NT2/D1 (cell line): ENCODE results near the gene VAV3.

Experiments
- DNase-seq: peaks from one replicate; pipeline ENCODE4 v3.0.0-alpha.2; 2011; ENCODE audit warnings: low read depth, low spot score
- H3K27me3 ChIP-seq: 2 replicates; pipeline ENCODE4 v1.6.0; 2011; ENCODE audit warnings: mild to moderate bottlenecking; ENCODE audit not compliant: insufficient read length, insufficient read depth
- H3K36me3 ChIP-seq: 2 replicates; pipeline ENCODE4 v1.6.1; 2011; ENCODE audit warnings: mild to moderate bottlenecking, low read length, mixed read lengths; ENCODE audit not compliant: insufficient read depth, insufficient read length
- H3K4me1 ChIP-seq: 2 replicates; pipeline ENCODE4 v1.5.1; 2011; ENCODE audit not compliant: insufficient read depth, insufficient read length
- H3K4me3 ChIP-seq: 2 replicates; pipeline ENCODE4 v1.5.1; 2011; ENCODE audit warnings: low read depth; ENCODE audit not compliant: insufficient read length
- H3K9ac ChIP-seq: 2 replicates; pipeline ENCODE4 v1.6.0; 2011; ENCODE audit warnings: low read depth; ENCODE audit not compliant: insufficient read length
- H3K9me3 ChIP-seq: 2 replicates; pipeline ENCODE4 v1.5.1; 2011; ENCODE audit warnings: mild to moderate bottlenecking, low read length; ENCODE audit not compliant: insufficient read depth
- SUZ12 ChIP-seq: IDR thresholded peaks from 2 replicates; pipeline ENCODE4 v1.6.1; 2011; ENCODE audit not compliant: insufficient read length, insufficient read depth; ENCODE audit errors: extremely low read depth
- YY1 ChIP-seq: IDR thresholded peaks from 2 replicates; pipeline ENCODE4 v1.6.1; 2011; ENCODE audit not compliant: insufficient read length, insufficient read depth
- ZNF274 ChIP-seq: IDR thresholded peaks from 2 replicates; pipeline ENCODE4 v1.6.1; 2011; ENCODE audit warnings: mild to moderate bottlenecking, low read depth, low read length

VAV3 gene

GRCh38 chr1:107990606-107991005 is 25.6 kb upstream of the VAV3 start:
- Histone ChIP-seq H3K9me3 (no peaks in the 10 kb centered on the region), H3K4me3 (no peak overlapping the region), H3K36me3 (no peaks in the 10 kb centered on the region), H3K27me3 (no peaks in the 10 kb centered on the region), H3K4me1 (peaks cover 5% of the 10 kb centered on the region), H3K9ac (no peak overlapping the region)
- no peak for DNase-seq
- no peak for TF ChIP-seq YY1
- TF ChIP-seq ZNF274: no peak
- no peak for TF ChIP-seq SUZ12

- TF ChIP-seq ZNF274 (no peak), SUZ12 (no peak), YY1 (no peak)
- Histone ChIP-seq H3K9me3 (no peaks in the 10 kb centered on the region), H3K9ac (no peak overlapping the region), H3K4me3 (no peak overlapping the region), H3K4me1 (no peaks in the 10 kb centered on the region), H3K36me3 (no peaks in the 10 kb centered on the region), H3K27me3 (no peaks in the 10 kb centered on the region)
- DNase-seq: no peak
Observed at GRCh38 chr1:107981277-107981676, 16.3 kb upstream of the VAV3 start.

- no peaks in the 10 kb centered on the region for H3K27me3 ChIP-seq
- TF ChIP-seq YY1: no peak
- TF ChIP-seq ZNF274: no peak
- no peak for TF ChIP-seq SUZ12
- H3K9ac ChIP-seq: no peak overlapping the region
- H3K36me3 ChIP-seq: no peaks in the 10 kb centered on the region
- no peaks in the 10 kb centered on the region for H3K4me1 ChIP-seq
- H3K4me3 ChIP-seq: no peak overlapping the region
- no peak for DNase-seq
- no peaks in the 10 kb centered on the region for H3K9me3 ChIP-seq
Observed at GRCh38 chr1:107979926-107980325, 14.9 kb upstream of the VAV3 start.

GRCh38 chr1:107979088-107979487 is 14.1 kb upstream of the VAV3 start:
- H3K4me3 ChIP-seq: no peak overlapping the region
- no peaks in the 10 kb centered on the region for H3K4me1 ChIP-seq
- TF ChIP-seq YY1 (no peak), ZNF274 (no peak), SUZ12 (no peak)
- no peak for DNase-seq
- H3K36me3 ChIP-seq: no peaks in the 10 kb centered on the region
- no peaks in the 10 kb centered on the region for H3K27me3 ChIP-seq
- no peak overlapping the region for H3K9ac ChIP-seq
- no peaks in the 10 kb centered on the region for H3K9me3 ChIP-seq

GRCh38 chr1:107976836-107977235 is 11.9 kb upstream of the VAV3 start:
- no peak for DNase-seq
- H3K36me3 ChIP-seq: no peaks in the 10 kb centered on the region
- TF ChIP-seq ZNF274: no peak
- TF ChIP-seq YY1: no peak
- TF ChIP-seq SUZ12: no peak
- no peaks in the 10 kb centered on the region for H3K9me3 ChIP-seq
- H3K27me3 ChIP-seq: no peaks in the 10 kb centered on the region
- H3K4me1 ChIP-seq: no peaks in the 10 kb centered on the region
- H3K4me3 ChIP-seq: no peak overlapping the region
- no peak overlapping the region for H3K9ac ChIP-seq

- Histone ChIP-seq H3K9ac (no peak overlapping the region), H3K9me3 (no peaks in the 10 kb centered on the region), H3K4me3 (no peak overlapping the region), H3K27me3 (no peaks in the 10 kb centered on the region), H3K4me1 (no peaks in the 10 kb centered on the region), H3K36me3 (no peaks in the 10 kb centered on the region)
- DNase-seq: no peak
- no peak for TF ChIP-seq ZNF274
- no peak for TF ChIP-seq YY1
- no peak for TF ChIP-seq SUZ12
Observed at GRCh38 chr1:107976431-107976830, 11.5 kb upstream of the VAV3 start.

GRCh38 chr1:107975851-107976250 is 10.9 kb upstream of the VAV3 start:
- H3K4me1 ChIP-seq: no peaks in the 10 kb centered on the region
- DNase-seq: no peak
- no peaks in the 10 kb centered on the region for H3K27me3 ChIP-seq
- no peak overlapping the region for H3K9ac ChIP-seq
- no peaks in the 10 kb centered on the region for H3K36me3 ChIP-seq
- no peak overlapping the region for H3K4me3 ChIP-seq
- no peaks in the 10 kb centered on the region for H3K9me3 ChIP-seq
- TF ChIP-seq YY1 (no peak), ZNF274 (no peak), SUZ12 (no peak)

GRCh38 chr1:107974090-107974489 is 9.1 kb upstream of the VAV3 start:
- Histone ChIP-seq H3K4me1 (no peaks in the 10 kb centered on the region), H3K4me3 (no peak overlapping the region), H3K9me3 (no peaks in the 10 kb centered on the region), H3K27me3 (no peaks in the 10 kb centered on the region), H3K36me3 (no peaks in the 10 kb centered on the region), H3K9ac (no peak overlapping the region)
- no peak for TF ChIP-seq YY1
- no peak for TF ChIP-seq SUZ12
- TF ChIP-seq ZNF274: no peak
- DNase-seq: no peak
